ENCODE measurements around the gene FLT4.
A peak's percentile ranks its signal among the peaks of the same experiment; 100 is the strongest.

FLT4 gene

GRCh38 chr5:180603076-180603594 is 46.3 kb downstream of the FLT4 start:
- no peak for DNase-seq

GRCh38 chr5:180602481-180603075 is 46.8 kb downstream of the FLT4 start:
- DNase-seq = no peak

- DNase-seq = no peak
Measured at GRCh38 chr5:180601591-180602480, 47.6 kb downstream of the FLT4 start.

GRCh38 chr5:180600554-180601041 is 48.8 kb downstream of the FLT4 start:
- no peak for DNase-seq

- no peak for DNase-seq
Measured at GRCh38 chr5:180599981-180600553, 49.3 kb downstream of the FLT4 start.

GRCh38 chr5:180599590-180599914 is 49.8 kb downstream of the FLT4 start:
- DNase-seq = no peak

GRCh38 chr5:180598797-180599589 is 50.4 kb downstream of the FLT4 start:
- DNase-seq = no peak

GRCh38 chr5:180598316-180598701 is 51.1 kb downstream of the FLT4 start:
- DNase-seq = no peak

GRCh38 chr5:180596668-180597231 is 52.6 kb downstream of the FLT4 start:
- no peak for DNase-seq

- no peak for DNase-seq
Measured at GRCh38 chr5:180596115-180596667, 53.2 kb downstream of the FLT4 start.

GRCh38 chr5:180595381-180596114 is 53.9 kb downstream of the FLT4 start:
- no peak for DNase-seq

- DNase-seq = no peak
Measured at GRCh38 chr5:180595046-180595379, 54.4 kb downstream of the FLT4 start.

- no peak for DNase-seq
Measured at GRCh38 chr5:180594311-180595045, 54.9 kb downstream of the FLT4 start.

GRCh38 chr5:180593446-180594206 is 55.8 kb downstream of the FLT4 start:
- no peak for DNase-seq

- DNase-seq = no peak
Measured at GRCh38 chr5:180592176-180592575, 57.2 kb downstream of the FLT4 start.

GRCh38 chr5:180591311-180591887 is 58.0 kb downstream of the FLT4 start, which contains the start of gene SCGB3A1:
SCGB3A1 (minus strand) TSS chr5:180591499; CDS start chr5:180591462, 37 bp downstream.
- DNase-seq = peak; percentile 47

GRCh38 chr5:180590543-180591310 is 58.7 kb downstream of the FLT4 start:
- DNase-seq = peak; percentile 56

- peak; percentile 16 for DNase-seq
Measured at GRCh38 chr5:180589771-180590542, 59.4 kb downstream of the FLT4 start.

Data from eye (tissue), 1 donor.